NB4 (cell line): ENCODE measurements around the gene AP5S1.

Experiments used
- CTCF ChIP-seq: IDR thresholded peaks from one replicate; pipeline ENCODE4 v1.5.1; 2012; ENCODE audit warnings: low read depth, low read length
- MAX ChIP-seq: IDR thresholded peaks from 2 replicates; pipeline ENCODE4 v1.6.1; 2011; ENCODE audit warnings: low read depth, low read length
- MYC ChIP-seq: IDR thresholded peaks from 2 replicates; pipeline ENCODE4 v1.6.1; 2011; ENCODE audit warnings: low read depth, low read length
- POLR2A ChIP-seq: IDR thresholded peaks from 2 replicates; pipeline ENCODE4 v1.6.1; 2011; ENCODE audit warnings: mild to moderate bottlenecking; ENCODE audit not compliant: insufficient read length; ENCODE audit errors: extremely low read depth

GRCh38 chr20:3820048-3820900 lies at the start of gene AP5S1:
- TF ChIP-seq CTCF, result peak; percentile 90
- peak; percentile 11 for TF ChIP-seq MAX
- peak; percentile 76 for TF ChIP-seq POLR2A
- peak; percentile 40; the same call in 1 of the 2 replicates for TF ChIP-seq MYC
